ENCODE results near the gene ATP2B3. TPM values are rescaled to one million over a fixed set of nuclear protein-coding genes. Genes with fewer than 3 reads are reported as not detected.

Gene ATP2B3
- polyA plus RNA-seq, 4 donors, result 0.30 to 0.36 TPM; not detected in 2

DNA sequence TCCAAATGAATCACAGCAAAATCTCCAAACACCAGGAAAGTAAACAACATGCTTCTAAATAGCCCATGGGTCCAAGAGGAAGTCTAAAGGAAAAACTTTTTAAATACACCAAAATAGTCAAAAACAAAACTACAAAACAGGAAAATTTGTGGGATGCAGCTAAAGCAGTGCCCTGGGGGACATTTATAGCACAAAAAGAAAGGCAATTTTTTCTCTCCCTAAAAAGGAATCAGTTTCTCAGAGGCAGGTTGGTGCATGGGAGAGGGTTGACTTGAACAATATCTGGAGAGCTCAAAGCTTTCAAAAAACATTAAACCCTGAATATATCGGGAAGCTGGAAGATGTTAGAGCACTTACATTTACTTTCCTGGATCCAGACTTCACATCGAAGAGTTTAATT lies 113.9 kb downstream of the ATP2B3 start:
- H3K27me3 ChIP-seq (ENCODE audit: control insufficient read depth in 3 of 3, insufficient read depth in 3 of 3, low read length in 3 of 3), result no peaks in the 10 kb centered on the region
- 89 to 96% (median 92%) methylated on average over 2 of the region's 2 CpGs for WGBS, 3 donors
- H3K36me3 ChIP-seq (ENCODE audit: control insufficient read depth in 3 of 3, insufficient read depth in 2 of 3, low read depth in 1 of 3, low read length in 3 of 3), result no peaks in the 10 kb centered on the region
- peaks cover 0 to 16% (median 0%) of the 10 kb centered on the region in 3 donors for H3K4me1 ChIP-seq (ENCODE audit: control insufficient read depth in 3 of 3, insufficient read depth in 2 of 3, low read depth in 1 of 3, low read length in 2 of 3)
- H3K9me3 ChIP-seq (ENCODE audit: control insufficient read depth in 2 of 2, insufficient read depth in 1 of 2, low read depth in 1 of 2, low read length in 1 of 2), result no peaks in the 10 kb centered on the region
- no peak for DNase-seq
- no peak overlapping the region for H3K4me3 ChIP-seq (ENCODE audit: low read depth in 1 of 3, low read length in 3 of 3)
- no peak overlapping the region for H3K27ac ChIP-seq (ENCODE audit: low read depth in 1 of 3, low read length in 2 of 3)
- FAIRE-seq, result no peak

DNA sequence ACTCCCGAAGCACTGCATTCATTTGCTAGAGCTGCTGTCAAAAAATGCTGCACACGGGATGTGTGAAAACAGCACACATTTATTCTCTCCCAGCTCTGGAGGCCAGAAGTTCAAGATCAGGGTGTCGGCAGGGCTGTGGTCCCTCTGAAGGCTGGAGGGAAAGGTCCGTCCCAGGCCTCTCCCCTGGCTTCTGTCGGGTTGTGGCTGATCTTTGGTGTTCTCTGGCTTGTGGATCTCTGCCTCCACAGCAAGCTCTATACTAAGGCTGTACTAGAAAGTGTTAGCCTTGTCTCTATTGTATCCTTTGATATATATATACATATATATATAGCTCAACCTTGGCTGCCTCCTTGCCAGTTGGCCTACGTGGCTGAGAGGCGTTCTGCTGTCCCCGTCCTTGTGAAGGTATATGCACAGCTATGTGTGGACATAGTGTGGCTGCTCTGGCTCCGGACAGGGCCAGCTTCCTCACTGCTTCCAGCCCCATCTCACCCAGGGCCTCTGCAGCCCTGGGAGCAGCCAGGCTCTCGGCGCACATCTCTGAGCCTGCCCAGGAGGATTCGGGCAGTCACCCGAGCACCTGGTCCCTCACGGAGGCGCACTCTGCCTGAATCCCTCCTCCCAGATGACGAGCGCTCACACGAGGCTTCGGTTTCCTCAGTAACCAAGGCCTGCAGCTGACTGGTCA lies 114.6 kb downstream of the ATP2B3 start:
- Histone ChIP-seq H3K4me3 (ENCODE audit: low read depth in 1 of 3, low read length in 3 of 3) (no peak overlapping the region), H3K4me1 (ENCODE audit: control insufficient read depth in 3 of 3, insufficient read depth in 2 of 3, low read depth in 1 of 3, low read length in 2 of 3) (peaks cover 0 to 12% (median 0%) of the 10 kb centered on the region in 3 donors), H3K9me3 (ENCODE audit: control insufficient read depth in 2 of 2, insufficient read depth in 1 of 2, low read depth in 1 of 2, low read length in 1 of 2) (no peaks in the 10 kb centered on the region), H3K27ac (ENCODE audit: low read depth in 1 of 3, low read length in 2 of 3) (no peak overlapping the region), H3K36me3 (ENCODE audit: control insufficient read depth in 3 of 3, insufficient read depth in 2 of 3, low read depth in 1 of 3, low read length in 3 of 3) (no peaks in the 10 kb centered on the region), H3K27me3 (ENCODE audit: control insufficient read depth in 3 of 3, insufficient read depth in 3 of 3, low read length in 3 of 3) (no peaks in the 10 kb centered on the region)
- 89 to 90% (median 90%) methylated on average over 19 of the region's 19 CpGs for WGBS, 3 donors
- FAIRE-seq (no peak), DNase-seq (no peak)

Other genes starting within 250 kb of the ATP2B3 start
- gene PNMA6F, start 195.9 kb upstream of the ATP2B3 start, polyA plus RNA-seq, result under 1 TPM in 1 of 4 donors, not detected in 3; 0.01 TPM
- 1 to 10 TPM; 1.1 to 9.0 (median 2.3) TPM for gene ZNF275, start 183.5 kb upstream of the ATP2B3 start, polyA plus RNA-seq
- not detected for gene PNMA6E, start 116.3 kb upstream of the ATP2B3 start, polyA plus RNA-seq
- gene ZFP92, start 106.2 kb upstream of the ATP2B3 start, polyA plus RNA-seq, result 1 to 10 TPM in 1 of 4 donors, under 1 TPM in 2, not detected in 1; 0.27 to 3.8 (median 0.42) TPM
- under 1 TPM in 3 of 4 donors, not detected in 1; 0.45 to 0.81 (median 0.47) TPM for gene TREX2, start 71.6 kb upstream of the ATP2B3 start, polyA plus RNA-seq
- gene HAUS7, start 47.1 kb upstream of the ATP2B3 start, polyA plus RNA-seq, result 10 to 100 TPM; 20.8 to 30.8 (median 24.2) TPM
- gene BGN, start 22.7 kb upstream of the ATP2B3 start, polyA plus RNA-seq, result 10 to 100 TPM in 2 of 4 donors, 1 to 10 TPM in 2; 3.1 to 23.2 (median 12.6) TPM
- 10 to 100 TPM; 14.9 to 41.9 (median 34.4) TPM for gene CCNQ, start 81.5 kb downstream of the ATP2B3 start, polyA plus RNA-seq
- 1 to 10 TPM in 1 of 4 donors, under 1 TPM in 1, not detected in 2; 0.06 to 5.5 TPM for gene DUSP9, start 129.6 kb downstream of the ATP2B3 start, polyA plus RNA-seq
- 10 to 100 TPM in 1 of 4 donors, 1 to 10 TPM in 2, not detected in 1; 1.1 to 54.5 (median 1.4) TPM for gene PNCK, start 156.2 kb downstream of the ATP2B3 start, polyA plus RNA-seq
- 100 to 1,000 TPM in 1 of 4 donors, 10 to 100 TPM in 3; 34.0 to 140 (median 59.2) TPM for gene SLC6A8, start 170.3 kb downstream of the ATP2B3 start, polyA plus RNA-seq
- 100 to 1,000 TPM in 2 of 4 donors, 10 to 100 TPM in 2; 68.4 to 243 (median 152) TPM for gene BCAP31, start 206.7 kb downstream of the ATP2B3 start, polyA plus RNA-seq
- gene ABCD1, start 207.2 kb downstream of the ATP2B3 start, polyA plus RNA-seq, result 10 to 100 TPM; 10.1 to 37.3 (median 20.4) TPM
- 1 to 10 TPM in 1 of 4 donors, under 1 TPM in 2, not detected in 1; 0.54 to 1.6 (median 0.66) TPM for gene PLXNB3, start 246.6 kb downstream of the ATP2B3 start, polyA plus RNA-seq

Data from small intestine (tissue), 7 donors.